SJCRH30 (cell line): ENCODE measurements around the gene BMP6. TPM values are rescaled to one million over a fixed set of nuclear protein-coding genes. Genes with fewer than 3 reads are reported as not detected.
A peak's percentile ranks its signal among the peaks of the same experiment; 100 is the strongest.

Experiments used
- DNase-seq, 2 experiments: peaks; one replicate each; pipeline ENCODE4 v3.0.0-alpha.2; 2015 to 2020
- H3K27ac ChIP-seq: fragments of 250-450 bp; sonication (Bioruptor Pico); 2 replicates; pipeline ENCODE4 v1.5.1; 2020; ENCODE audit warnings: mild to moderate bottlenecking, moderate library complexity
- H3K27me3 ChIP-seq: fragments of 250-450 bp; sonication (Bioruptor Pico); 2 replicates; pipeline ENCODE4 v1.5.1; 2020; ENCODE audit warnings: mild to moderate bottlenecking, moderate library complexity
- H3K36me3 ChIP-seq: fragments of 250-450 bp; sonication (Bioruptor Pico); 2 replicates; pipeline ENCODE4 v1.5.1; 2020; ENCODE audit warnings: mild to moderate bottlenecking, moderate library complexity
- H3K4me1 ChIP-seq: fragments of 250-450 bp; sonication (Bioruptor Pico); 2 replicates; pipeline ENCODE4 v1.5.1; 2020; ENCODE audit warnings: mild to moderate bottlenecking, moderate library complexity
- H3K4me3 ChIP-seq: fragments of 250-450 bp; sonication (Bioruptor Pico); 2 replicates; pipeline ENCODE4 v1.5.1; 2020; ENCODE audit warnings: mild to moderate bottlenecking, moderate library complexity
- H3K9me3 ChIP-seq: fragments of 250-450 bp; sonication (Bioruptor Pico); replicated peaks from 2 replicates; pipeline ENCODE4 v1.5.1; 2020; ENCODE audit warnings: mild to moderate bottlenecking, moderate library complexity
- total RNA-seq: library from RNA; depleted of rRNA; stranded (reverse); fragments of >200 nt; shearing (Covaris generic); gene quantifications from 2 replicates; pipeline ENCODE4 v1.2.3, GENCODE V29; 2014

Gene BMP6
- total RNA-seq, 1 experiment from 2014 or later, result 2.2 TPM

- H3K36me3 ChIP-seq, result no peaks in the 10 kb centered on the region
- no peaks in the 10 kb centered on the region for H3K4me1 ChIP-seq
- no peaks in the 10 kb centered on the region for H3K27me3 ChIP-seq
- H3K9me3 ChIP-seq, result no peaks in the 10 kb centered on the region
- no peak overlapping the region for H3K4me3 ChIP-seq
- H3K27ac ChIP-seq, result no peak overlapping the region
- DNase-seq, result no peak
Observed at GRCh38 chr6:7781240-7781639, 55.3 kb downstream of the BMP6 start.

GRCh38 chr6:7784248-7784647, 58.3 kb downstream of the BMP6 start:
- H3K4me1 ChIP-seq, result no peaks in the 10 kb centered on the region
- H3K9me3 ChIP-seq, result no peaks in the 10 kb centered on the region
- no peak overlapping the region for H3K27ac ChIP-seq
- H3K27me3 ChIP-seq, result no peaks in the 10 kb centered on the region
- DNase-seq, result no peak
- H3K4me3 ChIP-seq, result no peak overlapping the region
- no peaks in the 10 kb centered on the region for H3K36me3 ChIP-seq

GRCh38 chr6:7784706-7785105, 58.8 kb downstream of the BMP6 start:
- Histone ChIP-seq H3K4me3 (no peak overlapping the region), H3K27ac (no peak overlapping the region), H3K27me3 (no peaks in the 10 kb centered on the region), H3K36me3 (no peaks in the 10 kb centered on the region), H3K9me3 (no peaks in the 10 kb centered on the region), H3K4me1 (no peaks in the 10 kb centered on the region)
- no peak for DNase-seq

GRCh38 chr6:7785243-7786035, 59.5 kb downstream of the BMP6 start:
- H3K27ac ChIP-seq, result no peak overlapping the region
- no peaks in the 10 kb centered on the region for H3K36me3 ChIP-seq
- DNase-seq, result no peak
- H3K9me3 ChIP-seq, result no peaks in the 10 kb centered on the region
- no peak overlapping the region for H3K4me3 ChIP-seq
- no peaks in the 10 kb centered on the region for H3K4me1 ChIP-seq
- H3K27me3 ChIP-seq, result no peaks in the 10 kb centered on the region

DNA sequence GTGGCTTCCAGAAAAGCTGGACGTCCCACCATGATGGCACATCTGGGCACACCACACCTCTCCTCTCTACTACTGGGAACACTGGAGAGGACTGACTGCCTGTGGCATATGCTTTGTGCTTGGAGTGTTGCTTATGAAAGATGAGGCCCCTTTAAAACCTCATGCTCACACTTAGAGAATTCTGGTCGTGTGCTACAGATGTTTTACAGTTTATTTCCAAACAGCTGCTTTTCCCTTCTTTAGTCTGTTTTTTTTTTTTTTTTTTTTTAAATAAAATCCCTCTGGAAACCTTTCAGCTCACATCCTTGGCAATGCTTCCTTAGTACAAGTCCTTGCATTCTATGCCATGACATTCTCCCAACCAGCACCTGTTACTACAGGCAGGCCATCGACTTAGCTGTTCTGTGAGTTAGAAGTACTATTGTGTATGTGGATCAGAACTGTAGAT, 60.3 kb downstream of the BMP6 start:
- no peaks in the 10 kb centered on the region for H3K4me1 ChIP-seq
- H3K4me3 ChIP-seq, result no peak overlapping the region
- DNase-seq, result no peak
- no peaks in the 10 kb centered on the region for H3K27me3 ChIP-seq
- H3K36me3 ChIP-seq, result no peaks in the 10 kb centered on the region
- H3K27ac ChIP-seq, result no peak overlapping the region
- no peaks in the 10 kb centered on the region for H3K9me3 ChIP-seq

- Histone ChIP-seq H3K27me3 (no peaks in the 10 kb centered on the region), H3K36me3 (no peaks in the 10 kb centered on the region), H3K4me3 (no peak overlapping the region), H3K4me1 (no peaks in the 10 kb centered on the region), H3K27ac (no peak overlapping the region), H3K9me3 (no peaks in the 10 kb centered on the region)
- DNase-seq, result no peak
Observed at GRCh38 chr6:7787137-7787608, 61.3 kb downstream of the BMP6 start.

GRCh38 chr6:7787731-7788130, 61.8 kb downstream of the BMP6 start:
- DNase-seq, result no peak
- H3K9me3 ChIP-seq, result no peaks in the 10 kb centered on the region
- H3K4me3 ChIP-seq, result no peak overlapping the region
- no peaks in the 10 kb centered on the region for H3K27me3 ChIP-seq
- H3K27ac ChIP-seq, result no peak overlapping the region
- H3K36me3 ChIP-seq, result no peaks in the 10 kb centered on the region
- no peaks in the 10 kb centered on the region for H3K4me1 ChIP-seq

DNA sequence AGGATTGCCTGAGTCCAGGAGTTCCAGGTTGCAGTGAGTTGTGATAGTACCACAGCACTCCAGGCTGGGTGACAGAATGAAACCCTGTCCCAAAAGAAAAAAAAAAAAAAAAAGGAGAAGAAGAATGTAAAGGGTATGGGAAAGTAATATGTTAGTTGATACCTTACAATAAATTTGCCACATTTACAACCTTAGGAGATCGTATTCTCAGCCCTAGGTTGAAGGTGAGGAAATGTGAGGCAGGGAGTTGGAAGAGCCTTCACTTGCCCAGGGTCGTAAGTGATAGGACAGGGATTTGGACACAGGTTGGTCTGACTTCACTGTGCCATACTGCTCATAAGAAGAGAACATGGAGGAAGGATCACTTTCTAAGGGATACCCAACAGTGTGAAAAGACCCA, 68.6 kb downstream of the BMP6 start:
- H3K4me3 ChIP-seq, result no peak overlapping the region
- H3K27ac ChIP-seq, result no peak overlapping the region
- no peak for DNase-seq
- H3K36me3 ChIP-seq, result no peaks in the 10 kb centered on the region
- no peaks in the 10 kb centered on the region for H3K27me3 ChIP-seq
- no peaks in the 10 kb centered on the region for H3K9me3 ChIP-seq
- no peaks in the 10 kb centered on the region for H3K4me1 ChIP-seq

DNA sequence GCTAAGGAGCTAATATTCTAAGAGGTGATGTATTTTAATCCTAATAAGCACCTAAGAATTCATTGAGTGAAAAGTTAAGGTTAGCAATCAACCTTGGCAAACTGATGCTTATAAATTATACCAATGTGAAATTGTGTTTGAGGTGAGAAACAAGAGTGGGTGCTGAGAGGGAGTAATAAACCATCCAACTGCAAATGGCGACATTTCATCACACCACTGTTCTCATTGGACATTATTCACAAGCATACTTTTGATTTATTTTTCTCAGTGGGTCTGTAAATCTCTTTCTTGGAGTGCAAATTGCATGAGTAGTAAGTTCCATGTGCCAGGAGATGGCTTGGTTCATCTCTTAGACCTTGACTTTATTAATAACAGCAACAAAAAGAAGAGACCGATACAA, 71.5 kb downstream of the BMP6 start:
- Histone ChIP-seq H3K36me3 (no peaks in the 10 kb centered on the region), H3K4me1 (no peaks in the 10 kb centered on the region), H3K4me3 (no peak overlapping the region), H3K9me3 (no peaks in the 10 kb centered on the region), H3K27me3 (no peaks in the 10 kb centered on the region), H3K27ac (no peak overlapping the region)
- no peak for DNase-seq

- no peaks in the 10 kb centered on the region for H3K27me3 ChIP-seq
Observed at GRCh38 chr6:7798751-7799150, 72.9 kb downstream of the BMP6 start.

DNA sequence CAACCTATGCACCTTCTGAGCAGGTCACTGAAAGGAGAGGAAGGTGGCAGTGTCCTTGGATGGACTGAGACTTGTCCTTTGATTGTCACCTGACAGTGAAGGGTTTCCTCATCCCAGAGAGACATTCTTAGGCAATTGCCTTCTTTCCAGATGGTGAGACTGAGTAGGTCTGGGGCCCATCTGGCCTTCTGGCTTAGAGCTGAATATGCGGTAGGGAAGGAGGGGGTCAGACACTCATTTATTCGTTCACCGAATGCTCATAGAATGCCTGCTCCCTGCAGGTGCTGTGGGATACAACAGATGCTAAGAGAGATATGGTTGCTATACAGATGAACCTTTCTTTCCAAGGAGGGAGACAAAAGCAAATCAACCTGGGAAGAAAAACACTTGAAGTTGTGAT, 76.8 kb downstream of the BMP6 start:
- H3K36me3 ChIP-seq, result no peaks in the 10 kb centered on the region
- DNase-seq, result no peak
- H3K9me3 ChIP-seq, result no peaks in the 10 kb centered on the region
- H3K4me1 ChIP-seq, result no peaks in the 10 kb centered on the region
- no peak overlapping the region for H3K4me3 ChIP-seq
- H3K27ac ChIP-seq, result no peak overlapping the region
- H3K27me3 ChIP-seq, result no peaks in the 10 kb centered on the region

More at GRCh38 chr6:7798751-7799150, 72.9 kb downstream of the BMP6 start:
- DNase-seq, result no peak
- H3K36me3 ChIP-seq, result no peaks in the 10 kb centered on the region
- H3K9me3 ChIP-seq, result no peaks in the 10 kb centered on the region
- no peaks in the 10 kb centered on the region for H3K4me1 ChIP-seq
- H3K4me3 ChIP-seq, result no peak overlapping the region
- H3K27ac ChIP-seq, result no peak overlapping the region

DNA sequence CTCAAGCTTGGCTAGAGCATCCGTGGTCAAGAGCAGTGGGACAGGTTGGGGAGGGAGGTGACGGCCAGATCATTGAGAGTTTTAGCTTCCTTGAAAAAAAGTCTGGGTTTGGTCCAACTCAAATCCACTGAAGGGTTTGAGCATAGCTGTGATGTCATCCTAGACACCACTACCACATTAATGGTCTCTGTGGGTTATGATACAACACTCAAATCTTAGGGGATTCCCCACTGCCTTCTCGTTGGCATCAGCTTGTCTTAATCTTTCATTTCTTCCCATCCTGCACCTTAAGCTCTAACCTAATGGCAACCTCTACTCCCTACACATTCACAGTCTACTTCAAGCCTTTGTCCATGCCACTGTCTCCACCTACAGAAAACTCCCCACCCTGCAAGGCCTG, 77.3 kb downstream of the BMP6 start:
- DNase-seq, result no peak
- Histone ChIP-seq H3K36me3 (no peaks in the 10 kb centered on the region), H3K27me3 (no peaks in the 10 kb centered on the region), H3K4me1 (no peaks in the 10 kb centered on the region), H3K9me3 (no peaks in the 10 kb centered on the region), H3K27ac (no peak overlapping the region), H3K4me3 (no peak overlapping the region)

GRCh38 chr6:7805078-7805849, 79.4 kb downstream of the BMP6 start:
- Histone ChIP-seq H3K9me3 (no peaks in the 10 kb centered on the region), H3K4me3 (no peak overlapping the region), H3K4me1 (no peaks in the 10 kb centered on the region), H3K27me3 (no peaks in the 10 kb centered on the region), H3K27ac (no peak overlapping the region), H3K36me3 (no peaks in the 10 kb centered on the region)
- no peak for DNase-seq

DNA sequence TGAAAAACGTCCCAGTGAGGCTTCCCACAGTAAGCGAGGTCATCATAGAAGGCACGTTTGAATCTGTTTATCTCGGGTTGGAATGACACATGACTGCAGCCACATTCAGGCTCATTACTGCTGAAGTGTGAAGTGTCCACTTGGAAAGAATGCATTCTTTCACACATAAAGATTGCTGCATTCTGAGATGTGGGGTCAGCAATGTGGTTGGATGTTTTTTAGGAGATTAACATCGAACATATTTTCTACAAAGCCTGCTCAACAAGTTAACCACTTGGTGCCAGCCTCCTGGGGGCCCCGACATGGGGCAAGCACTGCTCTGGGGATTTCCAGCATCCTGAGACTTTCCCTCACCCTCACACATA, 79.9 kb downstream of the BMP6 start:
- no peaks in the 10 kb centered on the region for H3K27me3 ChIP-seq
- peak in 1 of 2 experiments; percentile 1 for DNase-seq
- no peaks in the 10 kb centered on the region for H3K9me3 ChIP-seq
- H3K27ac ChIP-seq, result no peak overlapping the region
- no peaks in the 10 kb centered on the region for H3K4me1 ChIP-seq
- H3K4me3 ChIP-seq, result no peak overlapping the region
- H3K36me3 ChIP-seq, result no peaks in the 10 kb centered on the region

DNA sequence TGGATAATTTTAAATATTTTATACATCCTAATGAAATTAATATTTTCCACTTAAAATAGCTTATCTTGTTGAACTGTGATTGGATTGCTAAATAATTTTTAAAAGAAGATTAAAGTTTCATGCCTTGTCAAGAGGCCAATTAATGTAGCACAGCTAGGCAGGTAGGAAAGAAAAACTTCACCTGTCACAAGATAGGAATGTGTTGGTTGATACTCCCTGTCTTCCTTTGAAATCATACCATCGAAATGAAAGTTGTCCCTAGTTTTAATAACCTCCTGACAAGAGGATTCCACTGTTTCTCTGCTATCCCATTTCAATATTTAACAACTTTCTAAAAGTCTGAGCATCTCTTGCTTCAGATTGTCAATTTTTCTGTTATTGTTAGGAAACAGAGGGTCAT, 80.8 kb downstream of the BMP6 start:
- H3K27ac ChIP-seq, result no peak overlapping the region
- DNase-seq, result no peak
- H3K9me3 ChIP-seq, result no peaks in the 10 kb centered on the region
- H3K36me3 ChIP-seq, result no peaks in the 10 kb centered on the region
- H3K27me3 ChIP-seq, result no peaks in the 10 kb centered on the region
- no peak overlapping the region for H3K4me3 ChIP-seq
- H3K4me1 ChIP-seq, result no peaks in the 10 kb centered on the region
